ENCODE data around the gene CBR3.

Gene CBR3

GRCh38 chr21:36156815-36157670 is 22.2 kb downstream of the CBR3 start, which contains the start of gene DOP1B:
Gene DOP1B (plus strand): TSS chr21:36156824. CDS start chr21:36164734, 7,910 bp downstream.
- peak; percentile 48 to 60 for DNase-seq

- no peak for DNase-seq
Measured at GRCh38 chr21:36159356-36159921, 24.6 kb downstream of the CBR3 start.

- DNase-seq, result no peak
Measured at GRCh38 chr21:36160850-36161178, 25.9 kb downstream of the CBR3 start.

GRCh38 chr21:36162631-36163030 is 27.8 kb downstream of the CBR3 start:
- DNase-seq, result no peak

- no peak for DNase-seq
Measured at GRCh38 chr21:36163750-36164741, 29.2 kb downstream of the CBR3 start.

GRCh38 chr21:36165356-36165755 is 30.5 kb downstream of the CBR3 start:
- no peak for DNase-seq

GRCh38 chr21:36166705-36167104 is 31.8 kb downstream of the CBR3 start:
- no peak for DNase-seq

- no peak for DNase-seq
Measured at GRCh38 chr21:36167541-36167940, 32.7 kb downstream of the CBR3 start.

GRCh38 chr21:36169470-36170128 is 34.7 kb downstream of the CBR3 start:
- DNase-seq, result no peak

- no peak for DNase-seq
Measured at GRCh38 chr21:36170823-36171222, 35.9 kb downstream of the CBR3 start.

GRCh38 chr21:36171336-36171735 is 36.5 kb downstream of the CBR3 start:
- DNase-seq, result no peak

GRCh38 chr21:36171741-36172331 is 37.0 kb downstream of the CBR3 start:
- DNase-seq, result no peak

GRCh38 chr21:36174780-36175179 is 39.9 kb downstream of the CBR3 start:
- no peak for DNase-seq

GRCh38 chr21:36175771-36176565 is 41.1 kb downstream of the CBR3 start:
- DNase-seq, result no peak

GRCh38 chr21:36178349-36178748 is 43.5 kb downstream of the CBR3 start:
- no peak for DNase-seq

GRCh38 chr21:36179145-36179544 is 44.3 kb downstream of the CBR3 start:
- DNase-seq, result no peak

GRCh38 chr21:36180963-36181362 is 46.1 kb downstream of the CBR3 start:
- no peak for DNase-seq

- no peak for DNase-seq
Measured at GRCh38 chr21:36183144-36183795, 48.4 kb downstream of the CBR3 start.

- no peak for DNase-seq
Measured at GRCh38 chr21:36184545-36184944, 49.7 kb downstream of the CBR3 start.

- no peak for DNase-seq
Measured at GRCh38 chr21:36185523-36185922, 50.6 kb downstream of the CBR3 start.

GRCh38 chr21:36186081-36186480 is 51.2 kb downstream of the CBR3 start:
- DNase-seq, result no peak

Data from stimulated activated CD4-positive, alpha-beta T cell treated with anti-CD3 and anti-CD28 coated beads, Interleukin-2, amount 100 ng/mL, for 24 hours (primary cell).